ENCODE results near the gene RGS19. TPM values are rescaled to one million over a fixed set of nuclear protein-coding genes. Genes with fewer than 3 reads are reported as not detected.

RGS19 gene
- total and polyA plus RNA-seq, 3 donors from 2014 or later, result 4.4 to 10.4 (median 7.3) TPM

- TF ChIP-seq CTCF (IDR thresholded peaks at IDR 0.05) (no peak), POLR2A (IDR thresholded peaks at IDR 0.05) (no peak)
- 93 to 94% methylated on average over 18 to 29 of the region's 29 CpGs for WGBS, 2 donors
- no peak for DNase-seq
- Histone ChIP-seq H3K36me3 (ENCODE audit: low read depth, missing control alignments) (peaks cover 4% of the 10 kb centered on the region), H3K4me3 (no peak overlapping the region), H3K27ac (no peak overlapping the region), H3K4me1 (no peaks in the 10 kb centered on the region), H3K27me3 (no peaks in the 10 kb centered on the region), H3K9me3 (no peaks in the 10 kb centered on the region)
- intact Hi-C loops (cut with DNase I; ENCODE audit: low total_unique reads), result no loop called here
Measured at GRCh38 chr20:64025826-64026412, 53.4 kb downstream of the RGS19 start.

GRCh38 chr20:64025101-64025825, 54.1 kb downstream of the RGS19 start:
- TF ChIP-seq CTCF (IDR thresholded peaks at IDR 0.05) (no peak), POLR2A (IDR thresholded peaks at IDR 0.05) (no peak)
- H3K36me3 ChIP-seq (ENCODE audit: low read depth, missing control alignments), result peaks cover 4% of the 10 kb centered on the region

DNA sequence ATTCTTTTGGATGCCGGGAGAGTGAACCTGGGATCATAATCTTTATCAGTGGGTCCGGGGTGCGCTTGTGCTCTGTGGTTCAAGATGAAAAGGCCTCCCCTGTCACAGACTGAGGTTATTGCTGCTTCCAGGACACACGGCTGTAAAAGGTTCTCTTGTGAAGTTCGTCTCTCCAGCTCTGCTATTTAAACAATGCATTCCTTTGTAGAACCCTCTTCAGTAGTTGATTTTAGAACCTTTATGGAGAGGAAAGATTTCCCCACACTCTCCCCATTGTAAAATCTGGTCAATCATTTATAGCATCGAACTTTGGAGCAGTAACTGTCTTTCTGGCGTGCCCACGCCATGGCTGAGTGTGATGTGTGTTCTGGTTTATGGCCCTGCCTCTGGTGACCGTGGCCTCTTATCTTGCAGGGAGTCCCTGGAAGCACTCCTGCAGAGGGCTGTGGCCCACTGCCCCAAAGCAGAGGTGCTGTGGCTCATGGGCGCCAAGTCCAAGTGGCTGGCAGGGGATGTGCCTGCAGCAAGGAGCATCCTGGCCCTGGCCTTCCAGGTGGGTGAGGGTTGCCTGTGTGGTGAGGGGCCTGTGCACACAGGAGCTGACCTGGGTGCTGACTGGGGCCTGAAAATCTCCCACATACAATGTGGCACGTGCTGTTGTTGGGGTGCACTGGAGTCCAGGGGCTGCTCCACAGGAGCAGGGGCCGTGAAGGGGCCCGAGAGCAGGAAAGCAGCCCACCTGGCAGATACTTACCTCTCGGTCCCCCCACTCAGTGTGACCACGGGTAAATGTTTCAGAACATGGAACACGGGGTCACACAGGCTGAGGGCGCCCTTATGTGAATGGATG, 55.0 kb downstream of the RGS19 start:
- no peaks in the 10 kb centered on the region for H3K27me3 ChIP-seq
- intact Hi-C loops (cut with DNase I; ENCODE audit: low total_unique reads), result no loop called here
- no peak for DNase-seq
- TF ChIP-seq POLR2A (IDR thresholded peaks at IDR 0.05) (no peak), CTCF (IDR thresholded peaks at IDR 0.05) (no peak)
- H3K9me3 ChIP-seq, result no peaks in the 10 kb centered on the region
- H3K4me1 ChIP-seq, result no peaks in the 10 kb centered on the region
- H3K4me3 ChIP-seq, result no peak overlapping the region
- H3K36me3 ChIP-seq (ENCODE audit: low read depth, missing control alignments), result peaks cover 4% of the 10 kb centered on the region
- 89 to 95% methylated on average over 15 to 17 of the region's 17 CpGs for WGBS, 2 donors
- H3K27ac ChIP-seq, result no peak overlapping the region

More at GRCh38 chr20:64025101-64025825, 54.1 kb downstream of the RGS19 start:
- H3K4me1 ChIP-seq, result no peaks in the 10 kb centered on the region
- WGBS, 2 donors, result 92 to 97% methylated on average over 15 to 18 of the region's 18 CpGs
- H3K9me3 ChIP-seq, result no peaks in the 10 kb centered on the region
- no peak overlapping the region for H3K4me3 ChIP-seq
- intact Hi-C loops (cut with DNase I; ENCODE audit: low total_unique reads), result no loop called here
- no peak for DNase-seq
- no peaks in the 10 kb centered on the region for H3K27me3 ChIP-seq
- no peak overlapping the region for H3K27ac ChIP-seq

GRCh38 chr20:64023361-64024140, 55.8 kb downstream of the RGS19 start:
- no peak for DNase-seq
- Histone ChIP-seq H3K27ac (no peak overlapping the region), H3K9me3 (no peaks in the 10 kb centered on the region), H3K4me3 (no peak overlapping the region), H3K36me3 (ENCODE audit: low read depth, missing control alignments) (peaks cover 4% of the 10 kb centered on the region), H3K4me1 (no peaks in the 10 kb centered on the region), H3K27me3 (no peaks in the 10 kb centered on the region)
- no peak for TF ChIP-seq CTCF (IDR thresholded peaks at IDR 0.05)
- no peak for TF ChIP-seq POLR2A (IDR thresholded peaks at IDR 0.05)
- 88 to 90% methylated on average over 11 to 15 of the region's 15 CpGs for WGBS, 2 donors
- intact Hi-C loops (cut with DNase I; ENCODE audit: low total_unique reads), result no loop called here

Small RNA genes within 50 kb of the gene (microRNA-seq; reads per million reads assigned to microRNA genes)
- 0.69 to 0.70 reads per million in 2 donors for gene MIR6813 (ENCODE audit: borderline number of aligned reads in 2 of 2, borderline replicate concordance in 1 of 2)

Small RNA genes within 50 kb of the gene (small RNA-seq; reads per million reads assigned to genes)
- gene AL355803.1 (0 to 0.19 reads per million in 2 donors), gene MIR6813 (0 reads per million in 2 donors)

Other genes with a start within 250 kb of the RGS19 start
- 10 to 100 TPM; 12.5 to 15.4 TPM for gene ZBTB46, start 248.3 kb downstream of the RGS19 start, total RNA-seq
- 5.2 TPM for gene ZBTB46, start 248.3 kb downstream of the RGS19 start, polyA plus RNA-seq (ENCODE audit: insufficient read depth, low read depth, low replicate concordance)
- gene ABHD16B, start 218.0 kb downstream of the RGS19 start, total RNA-seq, result 10 to 100 TPM; 13.8 to 20.9 TPM
- 10.8 TPM for gene ABHD16B, start 218.0 kb downstream of the RGS19 start, polyA plus RNA-seq (ENCODE audit: insufficient read depth, low read depth, low replicate concordance)
- gene TPD52L2, start 214.2 kb downstream of the RGS19 start, total RNA-seq, result 100 to 1,000 TPM; 100 to 132 TPM
- gene TPD52L2, start 214.2 kb downstream of the RGS19 start, polyA plus RNA-seq (ENCODE audit: insufficient read depth, low read depth, low replicate concordance), result 89.9 TPM
- 10 to 100 TPM; 58.2 to 64.8 TPM for gene DNAJC5, start 184.4 kb downstream of the RGS19 start, total RNA-seq
- gene DNAJC5, start 184.4 kb downstream of the RGS19 start, polyA plus RNA-seq (ENCODE audit: insufficient read depth, low read depth, low replicate concordance), result 35.6 TPM
- gene UCKL1, start 123.1 kb downstream of the RGS19 start, total RNA-seq, result 10 to 100 TPM; 72.6 to 78.0 TPM
- 35.0 TPM for gene UCKL1, start 123.1 kb downstream of the RGS19 start, polyA plus RNA-seq (ENCODE audit: insufficient read depth, low read depth, low replicate concordance)
- 10 to 100 TPM; 24.5 to 27.6 TPM for gene ZNF512B, start 109.6 kb downstream of the RGS19 start, total RNA-seq
- 16.7 TPM for gene ZNF512B, start 109.6 kb downstream of the RGS19 start, polyA plus RNA-seq (ENCODE audit: insufficient read depth, low read depth, low replicate concordance)
- gene SAMD10, start 99.9 kb downstream of the RGS19 start, total RNA-seq, result 10 to 100 TPM in 1 of 2 donors, 1 to 10 TPM in 1; 6.2 to 10.7 TPM
- gene SAMD10, start 99.9 kb downstream of the RGS19 start, polyA plus RNA-seq (ENCODE audit: insufficient read depth, low read depth, low replicate concordance), result 3.9 TPM
- 100 to 1,000 TPM; 107 to 114 TPM for gene PRPF6, start 98.4 kb downstream of the RGS19 start, total RNA-seq
- 106 TPM for gene PRPF6, start 98.4 kb downstream of the RGS19 start, polyA plus RNA-seq (ENCODE audit: insufficient read depth, low read depth, low replicate concordance)
- gene C20orf204, start 43.3 kb downstream of the RGS19 start, total RNA-seq, result 1 to 10 TPM; 4.5 to 8.3 TPM
- 2.9 TPM for gene C20orf204, start 43.3 kb downstream of the RGS19 start, polyA plus RNA-seq (ENCODE audit: insufficient read depth, low read depth, low replicate concordance)
- 10 to 100 TPM in 1 of 2 donors, 1 to 10 TPM in 1; 6.1 to 17.1 TPM for gene SOX18, start 29.9 kb downstream of the RGS19 start, total RNA-seq
- 7.9 TPM for gene SOX18, start 29.9 kb downstream of the RGS19 start, polyA plus RNA-seq (ENCODE audit: insufficient read depth, low read depth, low replicate concordance)
- 100 to 1,000 TPM in 1 of 2 donors, 10 to 100 TPM in 1; 94.5 to 126 TPM for gene TCEA2, start 16.3 kb downstream of the RGS19 start, total RNA-seq
- gene TCEA2, start 16.3 kb downstream of the RGS19 start, polyA plus RNA-seq (ENCODE audit: insufficient read depth, low read depth, low replicate concordance), result 171 TPM
- gene OPRL1, start 564 bp upstream of the RGS19 start, total RNA-seq, result 1 to 10 TPM; 6.0 to 7.7 TPM
- 9.4 TPM for gene OPRL1, start 564 bp upstream of the RGS19 start, polyA plus RNA-seq (ENCODE audit: insufficient read depth, low read depth, low replicate concordance)
- gene LKAAEAR1, start 4.9 kb upstream of the RGS19 start, total RNA-seq, result 10 to 100 TPM; 45.3 to 89.9 TPM
- gene LKAAEAR1, start 4.9 kb upstream of the RGS19 start, polyA plus RNA-seq (ENCODE audit: insufficient read depth, low read depth, low replicate concordance), result 6.6 TPM
- gene NPBWR2, start 28.0 kb upstream of the RGS19 start, total RNA-seq, result under 1 TPM in 1 of 2 donors, not detected in 1; 0.19 TPM
- gene NPBWR2, start 28.0 kb upstream of the RGS19 start, polyA plus RNA-seq (ENCODE audit: insufficient read depth, low read depth, low replicate concordance), result not detected
- gene MYT1, start 84.9 kb upstream of the RGS19 start, total RNA-seq, result 10 to 100 TPM in 1 of 2 donors, 1 to 10 TPM in 1; 1.7 to 22.2 TPM
- 2.9 TPM for gene MYT1, start 84.9 kb upstream of the RGS19 start, polyA plus RNA-seq (ENCODE audit: insufficient read depth, low read depth, low replicate concordance)
- 100 to 1,000 TPM in 1 of 2 donors, 10 to 100 TPM in 1; 96.4 to 156 TPM for gene PCMTD2, start 176.2 kb upstream of the RGS19 start, total RNA-seq
- gene PCMTD2, start 176.2 kb upstream of the RGS19 start, polyA plus RNA-seq (ENCODE audit: insufficient read depth, low read depth, low replicate concordance), result 57.6 TPM